ENCODE results near the gene MEGF10.
A peak's percentile ranks its signal among the peaks of the same experiment; 100 is the strongest.

Gene MEGF10

DNA sequence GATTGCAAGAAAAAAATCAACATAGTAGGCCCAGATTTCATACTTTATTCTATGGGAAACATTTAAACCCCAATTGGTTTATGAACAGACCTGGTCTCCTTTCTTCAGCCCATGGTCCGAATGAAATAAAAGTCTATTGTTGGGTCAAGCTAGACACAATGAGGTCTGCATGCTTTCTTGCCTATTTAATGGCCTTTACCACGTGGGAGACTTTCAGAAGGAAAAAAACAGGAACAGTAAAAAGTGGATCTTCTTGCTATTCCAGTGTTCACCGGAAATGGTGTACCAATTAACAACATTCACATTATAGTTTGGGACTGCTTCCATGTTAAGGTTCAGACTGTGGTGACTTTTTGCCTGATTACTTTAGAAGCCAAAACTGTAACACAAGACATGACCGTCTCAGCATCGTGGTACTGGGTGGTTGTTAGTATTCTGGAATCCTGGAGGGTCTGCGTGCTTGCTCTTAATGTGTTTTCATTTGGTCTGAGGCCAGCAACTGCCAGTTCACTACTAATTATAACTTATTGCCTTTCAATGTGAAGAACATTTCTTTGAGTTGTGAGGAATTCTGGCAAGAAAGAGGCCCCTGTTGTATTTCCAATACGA, 141.5 kb downstream of the MEGF10 start:
- ChIA-PET POLR2A (no interaction called here), CTCF (no interaction called here)
- DNase-seq (ENCODE audit: extremely low spot score), result no peak
- TF ChIP-seq SP1 (IDR thresholded peaks at IDR 0.05), result no peak
- peak; percentile 37; the same call in 1 of the 2 replicates for TF ChIP-seq L3MBTL2 (conservative IDR thresholded peaks at IDR 0.05)

- DNase-seq (ENCODE audit: extremely low spot score), result no peak
- no peak for TF ChIP-seq CTBP1 (IDR thresholded peaks at IDR 0.05; ENCODE audit: borderline replicate concordance)
- TF ChIP-seq FOXA1 (IDR thresholded peaks at IDR 0.05), result no peak
- TF ChIP-seq NFRKB (IDR thresholded peaks at IDR 0.05), result no peak
- TF ChIP-seq ARNT (IDR thresholded peaks at IDR 0.05), result no peak
- no peak for TF ChIP-seq SUZ12 (IDR thresholded peaks at IDR 0.05)
- TF ChIP-seq L3MBTL2 (conservative IDR thresholded peaks at IDR 0.05), result no peak
- no peak for TF ChIP-seq HDGF (IDR thresholded peaks at IDR 0.05; ENCODE audit: borderline replicate concordance)
- TF ChIP-seq FOXK2 (IDR thresholded peaks at IDR 0.05), result no peak
- TF ChIP-seq BHLHE40 (IDR thresholded peaks at IDR 0.05; ENCODE audit: borderline replicate concordance), result no peak
- TF ChIP-seq ZNF384 (IDR thresholded peaks at IDR 0.05), result no peak
- TF ChIP-seq, protein P1, sequence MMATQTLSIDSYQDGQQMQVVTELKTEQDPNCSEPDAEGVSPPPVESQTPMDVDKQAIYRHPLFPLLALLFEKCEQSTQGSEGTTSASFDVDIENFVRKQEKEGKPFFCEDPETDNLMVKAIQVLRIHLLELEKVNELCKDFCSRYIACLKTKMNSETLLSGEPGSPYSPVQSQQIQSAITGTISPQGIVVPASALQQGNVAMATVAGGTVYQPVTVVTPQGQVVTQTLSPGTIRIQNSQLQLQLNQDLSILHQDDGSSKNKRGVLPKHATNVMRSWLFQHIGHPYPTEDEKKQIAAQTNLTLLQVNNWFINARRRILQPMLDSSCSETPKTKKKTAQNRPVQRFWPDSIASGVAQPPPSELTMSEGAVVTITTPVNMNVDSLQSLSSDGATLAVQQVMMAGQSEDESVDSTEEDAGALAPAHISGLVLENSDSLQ (IDR thresholded peaks at IDR 0.05), result no peak
- no peak for TF ChIP-seq TARDBP (IDR thresholded peaks at IDR 0.05)
- TF ChIP-seq FOXM1 (IDR thresholded peaks at IDR 0.05; ENCODE audit: borderline replicate concordance), result no peak
- TF ChIP-seq ELF4 (IDR thresholded peaks at IDR 0.05), result no peak
- no peak for TF ChIP-seq LEF1 (IDR thresholded peaks at IDR 0.05; ENCODE audit: borderline replicate concordance)
- TF ChIP-seq SP1 (IDR thresholded peaks at IDR 0.05), result no peak
- ChIA-PET POLR2A (no interaction called here), CTCF (no interaction called here)
Measured at GRCh38 chr5:127433526-127433925, 142.9 kb downstream of the MEGF10 start.

GRCh38 chr5:127434588-127434987, 144.0 kb downstream of the MEGF10 start:
- no peak for TF ChIP-seq ZNF384 (IDR thresholded peaks at IDR 0.05)
- DNase-seq (ENCODE audit: extremely low spot score), result no peak
- ChIA-PET CTCF (no interaction called here), POLR2A (no interaction called here)

- TF ChIP-seq HDGF (IDR thresholded peaks at IDR 0.05; ENCODE audit: borderline replicate concordance) (no peak), ELF4 (IDR thresholded peaks at IDR 0.05) (no peak), FOXA1 (IDR thresholded peaks at IDR 0.05) (no peak), TARDBP (IDR thresholded peaks at IDR 0.05) (no peak), CTBP1 (IDR thresholded peaks at IDR 0.05; ENCODE audit: borderline replicate concordance) (no peak), SUZ12 (IDR thresholded peaks at IDR 0.05) (no peak), NFRKB (IDR thresholded peaks at IDR 0.05) (no peak), ZNF384 (IDR thresholded peaks at IDR 0.05) (no peak), FOXK2 (IDR thresholded peaks at IDR 0.05) (no peak), LEF1 (IDR thresholded peaks at IDR 0.05; ENCODE audit: borderline replicate concordance) (no peak), BHLHE40 (IDR thresholded peaks at IDR 0.05; ENCODE audit: borderline replicate concordance) (no peak)
Measured at GRCh38 chr5:127435821-127436220, 145.2 kb downstream of the MEGF10 start.

GRCh38 chr5:127439644-127440043, 149.0 kb downstream of the MEGF10 start:
- DNase-seq (ENCODE audit: extremely low spot score), result no peak
- no peak for TF ChIP-seq ARNT (IDR thresholded peaks at IDR 0.05)
- no peak for TF ChIP-seq SP1 (IDR thresholded peaks at IDR 0.05)
- TF ChIP-seq, protein P1 (IDR thresholded peaks at IDR 0.05), result no peak
- no peak for TF ChIP-seq ZNF384 (IDR thresholded peaks at IDR 0.05)
- TF ChIP-seq BHLHE40 (IDR thresholded peaks at IDR 0.05; ENCODE audit: borderline replicate concordance), result no peak
- no peak for TF ChIP-seq CTBP1 (IDR thresholded peaks at IDR 0.05; ENCODE audit: borderline replicate concordance)
- POLR2A ChIA-PET, result no interaction called here
- CTCF ChIA-PET, result no interaction called here

More at GRCh38 chr5:127435821-127436220, 145.2 kb downstream of the MEGF10 start:
- DNase-seq (ENCODE audit: extremely low spot score), result no peak
- POLR2A ChIA-PET, result no interaction called here
- CTCF ChIA-PET, result no interaction called here

DNA sequence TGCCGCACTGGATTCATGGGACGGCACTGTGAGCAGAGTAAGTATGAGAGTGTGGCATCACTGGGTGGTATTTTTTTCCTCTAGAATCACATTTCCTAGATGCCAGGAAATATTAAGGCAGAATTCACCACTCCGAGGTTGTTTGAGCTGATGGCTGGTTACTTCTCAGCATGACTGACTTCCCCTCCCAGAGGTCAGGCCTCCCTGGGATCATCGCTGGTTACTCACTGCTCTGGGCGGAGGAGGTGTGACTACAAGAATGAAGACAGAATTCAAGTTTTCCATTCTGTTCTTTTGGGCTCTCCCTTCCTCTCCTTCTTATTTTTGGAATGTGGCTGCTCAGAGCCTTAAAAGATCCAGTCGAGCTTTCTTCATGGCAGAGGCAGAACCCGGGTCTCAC, 150.2 kb downstream of the MEGF10 start:
- CTCF ChIA-PET, result interaction anchor here (1.1 kb wide), 1 partner anchor 53 kb away, joined by 4 read pairs; no protein-coding TSS in a partner anchor
- TF ChIP-seq ELF4 (IDR thresholded peaks at IDR 0.05) (no peak), FOXA1 (IDR thresholded peaks at IDR 0.05) (no peak), FOXM1 (IDR thresholded peaks at IDR 0.05; ENCODE audit: borderline replicate concordance) (no peak), NFRKB (IDR thresholded peaks at IDR 0.05) (no peak), FOXK2 (IDR thresholded peaks at IDR 0.05) (no peak), HDGF (IDR thresholded peaks at IDR 0.05; ENCODE audit: borderline replicate concordance) (no peak), L3MBTL2 (conservative IDR thresholded peaks at IDR 0.05) (no peak), CTBP1 (IDR thresholded peaks at IDR 0.05; ENCODE audit: borderline replicate concordance) (no peak), ZNF384 (IDR thresholded peaks at IDR 0.05) (no peak), SP1 (IDR thresholded peaks at IDR 0.05) (no peak), LEF1 (IDR thresholded peaks at IDR 0.05; ENCODE audit: borderline replicate concordance) (no peak), SUZ12 (IDR thresholded peaks at IDR 0.05) (no peak), TARDBP (IDR thresholded peaks at IDR 0.05) (no peak), BHLHE40 (IDR thresholded peaks at IDR 0.05; ENCODE audit: borderline replicate concordance) (no peak), ARNT (IDR thresholded peaks at IDR 0.05) (no peak)
- TF ChIP-seq, protein P1 (IDR thresholded peaks at IDR 0.05), result no peak
- POLR2A ChIA-PET, result no interaction called here
- DNase-seq (ENCODE audit: extremely low spot score), result no peak

All from HEK293T (cell line).